HG02642 (cell line): ENCODE data around the gene ADAMTSL1.
A peak's percentile ranks its signal among the peaks of the same experiment; 100 is the strongest.

Source experiments
- ATAC-seq: cut with Tn5 transposase; IDR thresholded peaks from one replicate; pipeline ENCODE4 v1.9.1; 2021; ENCODE audit warnings: mild to moderate bottlenecking; ENCODE audit not compliant: unreplicated experiment, poor library complexity

ADAMTSL1 gene

GRCh38 chr9:18473652-18474279 lies at the start of gene ADAMTSL1:
Gene ADAMTSL1 (plus strand): TSS chr9:18474153. CDS start chr9:18474233, 80 bp downstream.
- ATAC-seq: no peak

GRCh38 chr9:18427691-18428090 lies 46.3 kb upstream of the ADAMTSL1 start:
- ATAC-seq: no peak

GRCh38 chr9:18428661-18429060 lies 45.3 kb upstream of the ADAMTSL1 start:
- ATAC-seq: no peak

GRCh38 chr9:18429070-18429469 lies 44.9 kb upstream of the ADAMTSL1 start:
- no peak for ATAC-seq

- ATAC-seq: no peak
These were observed 40.3 kb upstream of the ADAMTSL1 start for GRCh38 chr9:18433620-18434019.

- no peak for ATAC-seq
These were observed 36.4 kb upstream of the ADAMTSL1 start for GRCh38 chr9:18437315-18438201.

- no peak for ATAC-seq
These were observed 35.5 kb upstream of the ADAMTSL1 start for GRCh38 chr9:18438300-18438925.

GRCh38 chr9:18438951-18439350 lies 35.0 kb upstream of the ADAMTSL1 start:
- no peak for ATAC-seq

GRCh38 chr9:18441261-18441660 lies 32.7 kb upstream of the ADAMTSL1 start:
- no peak for ATAC-seq

- ATAC-seq: peak; percentile 97
These were observed 31.1 kb upstream of the ADAMTSL1 start for GRCh38 chr9:18442629-18443491.

- ATAC-seq: no peak
These were observed 26.8 kb upstream of the ADAMTSL1 start for GRCh38 chr9:18447131-18447530.

- no peak for ATAC-seq
These were observed 26.4 kb upstream of the ADAMTSL1 start for GRCh38 chr9:18447541-18447940.

GRCh38 chr9:18448101-18448500 lies 25.9 kb upstream of the ADAMTSL1 start:
- no peak for ATAC-seq

- no peak for ATAC-seq
These were observed 22.5 kb upstream of the ADAMTSL1 start for GRCh38 chr9:18451406-18451805.

- ATAC-seq: no peak
These were observed 21.7 kb upstream of the ADAMTSL1 start for GRCh38 chr9:18452276-18452675.

GRCh38 chr9:18456624-18457237 lies 17.2 kb upstream of the ADAMTSL1 start:
- ATAC-seq: no peak

- ATAC-seq: no peak
These were observed 16.4 kb upstream of the ADAMTSL1 start for GRCh38 chr9:18457510-18457909.

- ATAC-seq: no peak
These were observed 13.9 kb upstream of the ADAMTSL1 start for GRCh38 chr9:18459962-18460584.

- ATAC-seq: no peak
These were observed 12.5 kb upstream of the ADAMTSL1 start for GRCh38 chr9:18461496-18461895.
